HG02610 (cell line): ENCODE results near the gene SSC4D.
"Not testable (repeated sequence)": the region's sequence is repeated elsewhere in the genome, so short reads cannot be mapped to it uniquely, and the experiment has no call there.

Experiments used
- ATAC-seq: cut with Tn5 transposase; IDR thresholded peaks from one replicate; pipeline ENCODE4 v1.9.1; 2021; ENCODE audit warnings: mild to moderate bottlenecking, moderate library complexity; ENCODE audit not compliant: unreplicated experiment

SSC4D gene

DNA sequence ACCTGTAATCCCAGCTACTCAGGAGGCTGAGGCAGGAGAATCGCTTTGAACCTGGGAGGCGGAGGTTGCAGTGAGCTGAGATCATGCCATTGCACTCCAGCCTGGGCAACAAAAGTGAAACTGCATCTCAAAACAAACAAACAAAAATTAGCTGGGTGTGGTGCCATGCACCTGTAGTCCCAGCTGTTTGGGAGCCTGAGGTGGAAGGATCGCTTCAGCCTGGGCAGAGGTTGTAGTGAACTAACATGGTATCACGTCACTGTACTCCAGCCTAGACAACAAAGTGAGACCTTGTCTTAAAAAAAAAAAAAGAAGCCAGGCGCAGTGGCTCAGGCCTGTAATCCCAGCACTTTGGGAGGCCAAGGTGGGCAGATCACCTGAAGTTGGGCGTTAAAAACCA is 21.7 kb downstream of the SSC4D start:
- ATAC-seq, result not testable (repeated sequence)

DNA sequence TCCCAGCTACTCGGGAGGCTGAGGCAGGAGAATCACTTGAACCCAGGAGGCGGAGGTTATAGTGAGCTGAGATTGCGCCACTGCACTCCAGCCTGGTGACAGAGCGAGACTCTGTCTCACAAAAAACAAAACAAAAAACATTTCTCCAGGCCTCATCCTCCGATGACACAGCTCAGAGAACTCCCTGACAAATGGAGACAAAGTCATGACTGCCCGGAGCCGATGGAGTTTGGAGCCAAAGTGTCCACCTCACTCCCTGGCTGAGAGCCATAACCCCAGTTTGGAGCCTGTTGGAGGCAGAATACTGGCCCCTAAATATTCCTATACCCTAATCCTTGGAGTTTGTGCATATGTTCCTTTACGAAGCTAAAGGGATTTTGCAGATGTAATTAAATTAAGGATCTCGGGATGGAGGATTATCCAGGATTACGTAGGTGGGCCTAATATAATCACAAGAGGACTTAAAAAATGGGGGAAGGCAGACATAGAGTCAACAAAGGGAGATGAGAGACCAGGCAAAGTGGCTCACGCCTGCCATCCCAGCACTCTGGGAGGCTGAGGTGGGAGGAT is 22.7 kb downstream of the SSC4D start:
- ATAC-seq, result no peak

DNA sequence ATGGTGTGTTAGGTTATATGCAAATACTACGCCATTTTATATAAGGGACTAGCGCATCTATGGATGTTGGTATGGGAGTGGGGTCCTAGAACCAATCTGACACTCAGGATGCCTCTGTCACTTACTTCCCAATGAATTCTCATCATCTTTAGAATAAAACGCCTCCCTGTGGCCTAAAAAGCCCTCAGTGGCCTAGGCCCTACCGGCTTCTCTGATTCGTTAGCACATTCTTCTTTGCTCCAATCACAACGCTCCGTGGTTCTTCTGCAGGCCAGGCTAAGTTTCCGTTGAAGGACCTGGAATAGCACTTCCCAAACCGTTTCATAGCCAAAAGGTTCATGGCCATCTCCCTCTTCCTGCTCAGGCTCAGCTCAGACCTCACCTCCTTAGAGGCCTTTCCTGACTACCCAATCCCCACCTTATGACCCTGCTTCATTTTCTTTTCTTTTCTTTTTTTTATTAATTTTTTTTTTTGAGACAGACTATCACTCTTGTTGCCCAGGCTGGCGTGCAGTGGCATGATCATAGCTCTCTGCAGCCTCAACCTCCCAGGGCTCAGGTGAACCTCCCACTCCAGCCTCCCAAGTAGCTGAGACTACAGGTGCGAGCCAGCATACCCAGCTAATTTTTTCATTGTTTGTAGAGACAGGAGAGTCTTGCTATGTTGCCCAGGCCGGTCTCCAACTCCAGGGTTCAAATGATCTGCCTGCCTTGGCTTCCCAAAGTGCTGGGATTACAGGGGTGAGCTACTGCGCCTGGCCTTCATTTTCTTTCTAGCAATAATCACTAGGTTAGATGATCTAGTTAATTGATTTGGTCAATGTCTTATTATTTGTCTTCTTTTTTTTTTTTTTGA is 26.2 kb downstream of the SSC4D start:
- ATAC-seq, result no peak

DNA sequence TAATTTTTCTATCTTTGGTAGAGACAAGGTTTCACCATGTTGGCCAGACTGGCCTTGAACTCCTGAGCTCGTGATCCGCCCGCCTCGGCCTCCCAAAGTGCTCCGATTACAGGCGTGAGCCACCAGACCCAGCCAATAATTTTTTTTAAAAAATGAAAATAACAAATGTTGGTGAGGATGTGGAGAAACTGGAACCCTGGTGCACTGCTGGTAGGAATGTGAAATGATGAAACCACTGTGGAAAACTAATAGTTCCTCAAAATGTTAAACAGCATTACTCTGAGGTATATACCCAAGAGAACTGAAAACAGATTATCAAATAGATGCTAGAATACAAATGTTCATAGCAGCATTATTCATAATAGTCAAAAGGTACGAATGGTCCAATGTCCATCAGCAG is 27.7 kb downstream of the SSC4D start:
- ATAC-seq, result no peak

DNA sequence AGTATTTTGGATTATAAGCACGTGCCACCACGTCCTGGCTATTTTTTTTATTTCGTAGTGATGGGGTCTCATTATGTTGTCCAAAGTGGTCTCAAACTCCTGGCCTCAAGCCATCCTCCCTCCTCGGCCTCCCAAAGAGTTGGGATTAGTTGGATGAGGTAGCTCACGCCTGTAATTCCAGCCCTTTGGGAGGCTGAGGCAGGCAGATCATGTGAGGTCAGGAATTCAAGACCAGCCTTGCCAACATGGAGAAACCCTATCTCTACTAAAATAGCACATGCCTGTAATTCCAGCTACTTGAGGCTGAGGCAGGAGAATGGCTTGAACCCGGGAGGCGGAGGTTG is 28.9 kb downstream of the SSC4D start:
- no peak for ATAC-seq

DNA sequence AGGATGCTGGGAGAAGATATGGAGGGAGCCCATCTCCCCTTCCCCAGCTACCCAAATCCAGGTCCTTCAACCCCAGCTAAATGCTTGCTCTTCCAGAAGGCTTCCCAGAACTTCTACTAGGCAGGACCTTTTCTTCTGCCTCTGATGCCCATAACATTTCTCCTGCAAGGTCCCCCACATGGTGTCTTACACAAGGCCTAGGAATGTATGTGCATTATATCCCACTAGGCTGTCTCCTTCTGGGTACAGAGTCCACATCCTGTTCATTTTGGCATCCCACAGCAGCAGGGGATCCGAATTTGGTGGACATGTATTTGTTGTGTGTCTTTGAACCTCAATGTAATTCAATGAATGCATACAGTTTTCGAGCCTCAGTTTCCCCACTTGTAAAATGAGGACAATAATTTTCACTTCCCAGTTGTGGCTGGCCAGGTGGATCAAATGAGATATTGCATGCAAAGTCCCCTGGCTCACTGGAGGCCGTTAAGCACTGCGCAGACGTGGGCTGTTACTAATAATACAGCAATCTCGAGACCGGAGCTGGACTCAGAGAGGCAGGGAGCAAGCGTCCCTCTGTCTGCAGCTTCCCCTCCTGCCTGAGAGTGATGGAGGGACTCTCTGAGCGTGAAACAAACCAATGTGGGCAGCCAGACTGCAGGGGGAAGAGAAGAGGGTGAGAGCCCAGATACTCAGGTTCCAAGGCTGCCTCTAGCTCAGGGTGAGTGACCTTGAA is 32.1 kb downstream of the SSC4D start:
- no peak for ATAC-seq

DNA sequence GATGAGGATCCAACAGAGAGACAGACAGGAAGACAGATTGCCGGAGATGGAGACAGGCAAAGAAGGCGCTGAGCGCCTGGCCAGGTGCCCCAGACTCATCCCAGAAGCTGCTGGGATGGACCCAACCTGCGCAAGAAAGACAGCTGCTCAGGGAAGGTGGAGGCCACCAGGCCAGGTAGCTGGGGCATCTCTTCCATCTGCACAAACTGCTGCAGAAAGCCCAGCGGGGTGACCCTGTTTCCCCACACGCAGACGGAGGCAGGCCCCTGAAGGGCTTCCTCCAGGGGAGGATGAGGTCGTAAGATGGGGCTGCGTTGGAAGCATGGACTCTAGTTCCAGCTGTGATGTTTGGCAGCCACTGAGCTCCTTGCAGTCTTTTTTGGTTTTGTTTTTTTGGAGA is 34.2 kb downstream of the SSC4D start:
- ATAC-seq, result no peak

DNA sequence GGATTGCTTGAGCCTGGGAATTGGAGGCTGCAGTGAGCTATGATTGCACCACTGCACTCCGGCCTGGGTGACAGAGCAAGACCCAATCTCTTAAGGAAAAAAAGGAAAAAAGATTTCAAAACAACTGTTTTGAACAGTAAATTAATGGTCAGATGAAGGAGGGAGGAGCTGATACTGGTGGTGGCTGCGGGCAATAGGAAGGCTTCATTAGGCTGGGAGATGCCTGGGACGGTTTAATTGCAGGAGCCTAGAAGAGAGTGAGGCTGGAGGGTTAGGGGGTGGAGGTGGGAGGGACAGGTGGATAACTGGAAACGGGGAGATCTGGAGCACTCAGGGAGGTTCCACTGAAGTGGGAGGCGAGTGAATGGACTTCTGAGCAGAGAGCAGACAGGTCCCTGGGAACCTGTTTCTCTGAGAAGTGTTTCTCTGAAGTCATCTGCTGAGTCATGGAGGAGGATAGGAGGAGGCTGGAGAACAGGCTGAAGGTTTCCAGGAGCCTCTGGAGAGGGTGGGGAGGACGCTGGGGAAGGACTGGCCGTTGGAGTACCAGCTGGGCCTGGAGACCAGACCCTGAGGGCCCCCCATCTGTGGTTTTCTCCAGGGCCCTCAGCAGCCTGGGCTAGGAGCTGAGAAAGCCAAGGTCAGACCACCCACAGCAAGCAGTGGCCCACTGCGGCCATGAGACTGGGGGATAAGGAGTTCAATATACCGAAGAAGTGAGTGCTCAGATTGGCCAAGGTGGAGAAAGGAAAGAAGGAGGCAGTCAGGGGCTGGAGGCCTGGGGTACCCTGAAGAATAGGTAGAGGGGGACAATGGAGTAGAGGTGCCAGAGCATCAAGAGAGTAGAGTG is 36.3 kb downstream of the SSC4D start:
- no peak for ATAC-seq

DNA sequence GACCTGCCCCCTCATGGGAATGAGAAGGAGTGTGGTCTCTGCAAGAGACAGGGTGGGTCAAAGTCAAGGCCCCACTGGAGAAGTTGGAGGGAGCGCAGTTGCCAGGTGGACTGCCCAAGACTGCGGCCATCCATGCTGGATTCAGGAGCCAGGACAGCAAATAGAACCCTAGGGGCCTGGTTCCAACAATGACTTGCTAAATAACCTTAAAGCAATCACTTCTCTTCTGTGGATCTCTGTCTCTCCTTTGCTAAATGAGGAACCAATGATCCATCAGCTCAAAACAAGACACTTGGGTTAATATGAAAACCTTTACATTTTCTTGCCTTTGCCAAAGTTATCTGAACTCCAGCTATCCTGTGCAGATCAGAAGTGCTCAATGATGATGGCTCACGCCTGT is 38.1 kb downstream of the SSC4D start:
- no peak for ATAC-seq

DNA sequence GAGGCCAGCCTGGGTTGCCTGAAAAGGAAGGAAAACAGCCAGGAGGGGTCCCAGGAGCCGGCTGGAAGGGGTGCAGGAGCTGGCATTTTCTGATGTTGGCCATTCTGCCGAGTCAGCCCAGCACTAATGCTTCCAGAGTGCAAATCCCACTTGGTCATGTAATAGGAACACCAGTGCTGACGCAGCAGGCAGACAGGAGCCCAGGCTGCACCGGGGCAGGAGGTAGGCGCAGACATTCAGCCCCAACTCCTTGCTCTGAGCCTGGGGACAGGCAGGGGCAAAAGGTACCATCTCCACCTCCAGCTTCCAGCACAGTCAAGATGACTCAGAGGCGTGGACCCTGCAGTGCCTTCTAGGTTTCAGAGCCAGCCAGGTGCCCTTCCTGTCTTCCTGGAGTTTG is 40.5 kb downstream of the SSC4D start:
- no peak for ATAC-seq

DNA sequence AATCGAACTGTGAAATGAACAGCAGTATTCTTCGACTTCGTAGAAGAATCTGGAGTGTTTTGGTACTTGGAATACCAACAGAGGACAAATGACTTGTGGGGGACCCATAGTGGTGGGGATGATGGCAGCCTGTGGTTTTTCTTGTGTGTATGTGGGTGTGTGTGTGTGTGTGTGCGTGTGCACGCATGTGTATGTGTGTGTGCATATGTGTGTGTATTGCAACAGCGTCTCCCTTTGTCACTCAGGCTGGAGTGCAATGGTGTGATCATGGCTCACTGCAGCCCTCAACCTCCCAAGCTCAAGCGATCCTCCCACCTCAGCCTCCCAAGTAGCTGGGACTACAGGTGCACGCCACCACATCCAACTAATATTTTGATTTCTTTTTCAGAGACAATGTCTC is 41.3 kb downstream of the SSC4D start:
- ATAC-seq, result no peak

DNA sequence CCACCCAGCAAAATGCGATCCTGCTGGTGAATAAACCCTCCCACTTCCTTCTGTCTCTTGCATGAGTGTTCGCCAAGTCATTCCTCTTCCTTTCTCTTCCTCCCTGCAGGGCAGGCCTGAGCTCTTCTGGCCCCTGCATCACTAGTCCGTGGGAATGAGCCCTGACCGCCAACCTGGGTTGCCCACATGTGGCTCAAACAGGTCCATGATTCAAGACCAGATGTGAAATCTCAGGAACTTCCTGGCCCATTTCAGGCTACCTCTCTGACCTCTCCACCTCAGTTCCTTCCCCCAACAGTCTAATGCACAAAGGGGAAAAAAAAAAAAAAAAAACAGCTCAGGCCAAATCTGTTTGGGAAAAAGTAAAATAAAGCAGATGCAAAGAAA is 45.3 kb downstream of the SSC4D start:
- no peak for ATAC-seq

DNA sequence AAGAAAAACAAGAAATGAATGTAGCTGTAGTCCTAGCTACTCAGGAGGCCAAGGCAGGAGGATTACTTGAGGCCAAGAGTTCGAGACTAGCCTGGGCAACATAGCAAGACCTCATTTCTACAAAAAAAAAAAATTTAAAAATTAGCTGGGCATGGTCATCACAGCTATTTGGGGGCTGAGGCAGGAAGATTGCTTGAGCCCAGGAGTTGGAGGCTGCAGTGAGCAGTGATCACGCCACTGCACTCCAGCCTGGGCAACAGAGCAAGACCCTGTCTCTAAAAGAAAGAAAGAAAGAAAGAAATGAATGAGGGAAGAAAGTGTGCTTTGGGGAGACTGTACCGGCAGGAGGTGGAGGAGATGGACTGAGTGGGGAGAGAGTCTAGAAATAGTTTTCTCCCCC is 45.7 kb downstream of the SSC4D start:
- not testable (repeated sequence) for ATAC-seq

DNA sequence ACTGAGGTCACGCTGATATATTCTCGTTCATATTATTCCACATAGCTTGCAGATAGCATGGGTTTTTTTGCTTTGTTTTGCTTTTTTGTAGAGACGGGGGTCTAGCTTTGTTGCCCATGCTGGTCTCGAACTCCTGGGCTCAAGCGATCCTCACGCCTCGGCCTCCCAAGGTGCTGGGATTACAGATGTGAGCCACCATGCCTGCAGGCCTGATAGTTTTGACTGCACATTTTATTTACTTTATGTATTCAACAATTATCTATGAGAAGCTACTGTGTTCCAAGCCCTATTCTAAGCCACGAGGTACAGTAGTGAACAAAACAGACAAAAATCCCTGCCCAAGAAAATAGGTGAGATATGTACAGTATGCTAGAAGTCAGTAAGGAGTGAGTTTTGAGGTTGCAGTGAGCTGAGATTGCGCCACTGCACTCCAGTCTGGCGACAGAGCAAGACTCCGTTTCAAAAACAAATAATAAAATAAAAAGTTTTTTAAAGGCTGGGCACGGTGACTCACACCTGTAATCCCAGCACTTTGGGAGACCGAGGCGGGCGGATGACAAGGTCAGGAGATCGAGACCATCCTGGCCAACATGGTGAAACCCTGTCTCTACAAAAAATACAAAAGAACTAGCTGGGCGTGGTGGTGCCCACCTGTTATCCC is 49.4 kb downstream of the SSC4D start:
- ATAC-seq, result no peak

DNA sequence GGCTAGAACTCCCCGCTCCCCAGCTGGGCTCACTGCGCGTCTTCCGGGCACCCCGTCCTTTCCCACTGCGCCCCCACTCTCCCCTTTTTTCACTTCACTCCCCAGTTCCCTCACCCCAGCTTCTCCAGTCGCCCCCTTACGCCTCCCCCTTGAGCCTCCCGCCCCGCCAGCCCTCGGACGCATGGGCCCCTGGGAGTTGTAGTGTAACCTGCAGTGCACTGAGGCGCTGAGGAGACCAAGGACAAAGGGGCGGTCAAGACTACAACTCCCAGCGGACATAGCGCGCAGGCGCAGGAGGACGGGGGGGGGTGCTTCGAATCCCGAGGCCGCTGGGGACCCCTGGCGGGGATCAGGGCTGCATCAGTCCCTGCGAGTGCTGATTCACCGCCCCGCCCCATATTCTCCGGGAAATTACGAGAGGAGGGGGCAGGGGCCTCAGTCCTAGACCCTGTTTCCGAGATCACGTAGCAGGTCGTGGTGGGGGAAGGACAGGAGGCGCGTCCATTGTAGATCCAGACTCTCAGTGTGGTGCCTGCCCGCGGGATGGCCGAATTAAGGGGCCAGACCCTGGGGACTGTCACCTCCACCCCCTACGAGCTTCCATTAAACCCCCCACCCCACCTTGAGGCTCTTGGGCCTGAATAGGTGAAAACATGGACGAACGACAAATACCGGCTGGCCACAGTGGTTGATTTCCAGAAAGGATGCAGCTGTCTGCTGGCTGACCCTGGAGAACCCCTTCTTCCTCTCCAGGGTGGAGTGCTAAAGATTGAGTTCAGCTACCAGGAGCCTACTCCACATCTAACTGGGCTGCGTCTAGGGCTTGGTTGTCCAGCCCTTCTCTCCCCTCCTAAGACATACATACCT is 50.2 kb downstream of the SSC4D start:
- ATAC-seq, result peak; percentile 88

DNA sequence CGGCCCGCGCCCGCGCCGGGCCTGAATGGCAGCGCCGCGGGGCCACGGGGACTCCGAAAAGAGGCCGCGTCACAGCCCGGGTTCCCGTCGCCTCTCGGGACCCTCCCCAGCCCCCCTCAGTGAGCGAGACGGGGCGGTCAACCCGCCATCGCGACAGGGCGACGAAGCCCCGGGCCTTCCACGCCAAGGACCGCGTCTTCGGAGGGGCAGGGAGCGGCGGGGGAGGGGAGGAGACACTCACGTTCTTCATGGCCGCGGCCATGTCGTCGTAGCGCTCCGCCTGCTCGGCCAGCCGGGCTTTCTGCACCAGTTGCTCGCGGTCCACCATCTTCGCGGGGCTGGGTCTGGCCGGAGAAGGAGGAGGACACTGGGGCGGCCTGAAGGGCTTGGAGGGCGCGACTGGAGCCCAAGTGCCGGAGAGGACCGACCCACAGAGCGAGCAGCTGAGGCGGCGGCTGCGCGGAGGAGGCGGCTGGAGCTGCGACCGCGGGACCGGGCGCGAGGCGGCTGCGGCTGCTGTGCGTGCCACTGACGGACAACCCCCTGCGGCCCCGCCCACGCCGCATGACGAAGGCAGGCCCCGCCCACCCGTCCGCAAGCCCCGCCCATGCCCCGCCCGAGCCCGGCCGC is 50.9 kb downstream of the SSC4D start, which contains the start of gene YWHAG:
YWHAG (minus strand) TSS at position 511 of the 630 bp plus-strand sequence; CDS start at position 328, 183 bp downstream.
- peak; percentile 61 for ATAC-seq

DNA sequence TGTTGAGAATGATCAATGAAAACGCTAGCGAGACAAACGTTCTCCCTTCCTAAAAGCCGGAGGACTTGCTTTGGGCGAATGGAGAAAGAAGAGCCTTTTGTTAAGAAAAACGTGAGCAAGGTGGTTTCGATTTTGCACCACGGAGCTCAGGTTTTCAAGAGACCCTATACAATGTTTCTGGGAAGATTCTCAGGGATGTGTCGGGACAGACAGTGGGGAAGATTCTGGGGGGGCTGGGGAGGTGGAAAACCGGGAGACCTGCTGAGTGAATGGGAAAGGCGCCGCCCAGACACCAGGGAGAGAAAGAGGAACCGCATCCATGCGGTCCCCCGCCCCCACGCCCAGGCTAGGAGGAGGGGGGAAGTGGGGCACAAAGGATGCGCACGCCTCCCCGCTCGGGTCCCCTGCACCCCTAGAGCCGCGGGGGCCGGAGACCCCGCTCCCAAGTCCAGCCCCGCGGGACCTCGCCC is 51.5 kb downstream of the SSC4D start:
- peak; percentile 26 for ATAC-seq

DNA sequence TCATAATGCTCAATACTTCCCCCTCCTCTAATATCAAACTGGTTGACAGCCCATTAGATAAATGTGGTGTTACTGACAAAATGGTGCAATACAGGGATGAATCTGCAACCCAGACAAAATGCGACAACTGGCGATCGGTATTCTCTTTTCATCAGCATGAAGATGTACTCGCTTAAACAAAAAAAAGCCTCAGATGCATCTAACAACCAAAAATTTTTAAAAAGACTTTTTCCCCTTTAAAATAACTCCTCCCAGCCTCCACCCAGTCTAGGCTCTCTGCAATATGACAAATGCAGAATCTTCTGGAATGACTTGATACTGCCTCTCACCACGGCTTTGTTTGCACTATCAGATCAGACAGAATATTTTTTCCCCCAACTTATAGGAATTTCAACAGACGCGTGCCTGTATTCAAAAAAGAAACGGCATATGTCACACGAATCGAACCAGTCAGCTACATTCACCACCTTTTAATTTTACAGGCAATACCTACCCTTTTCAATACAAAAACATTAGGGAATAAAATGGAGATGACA is 52.0 kb downstream of the SSC4D start:
- no peak for ATAC-seq

DNA sequence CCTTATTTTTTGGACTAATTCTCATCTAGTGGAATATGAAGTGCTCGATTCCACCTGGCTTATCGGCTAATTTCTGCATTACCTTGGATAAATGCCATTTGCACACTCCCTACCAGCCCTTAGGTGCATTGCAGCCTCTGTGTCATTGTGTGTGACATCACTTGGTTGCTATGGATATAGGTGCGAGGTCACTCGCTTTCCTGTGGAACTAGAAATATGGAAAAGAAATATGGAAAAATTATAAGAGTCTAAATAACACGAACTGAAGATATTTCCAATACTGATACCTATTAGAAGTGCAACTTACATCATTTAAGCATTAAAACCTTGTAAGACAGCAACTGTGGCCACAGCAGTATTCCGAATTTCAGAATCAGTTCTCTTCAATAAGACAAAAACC is 52.7 kb downstream of the SSC4D start:
- ATAC-seq, result no peak
